ENCODE results near the gene TGFBI. TPM values are rescaled to one million over a fixed set of nuclear protein-coding genes. Genes with fewer than 3 reads are reported as not detected.

The TGFBI gene
- total and polyA plus RNA-seq, 12 donors: 26.8 to 200 (median 104) TPM

DNA sequence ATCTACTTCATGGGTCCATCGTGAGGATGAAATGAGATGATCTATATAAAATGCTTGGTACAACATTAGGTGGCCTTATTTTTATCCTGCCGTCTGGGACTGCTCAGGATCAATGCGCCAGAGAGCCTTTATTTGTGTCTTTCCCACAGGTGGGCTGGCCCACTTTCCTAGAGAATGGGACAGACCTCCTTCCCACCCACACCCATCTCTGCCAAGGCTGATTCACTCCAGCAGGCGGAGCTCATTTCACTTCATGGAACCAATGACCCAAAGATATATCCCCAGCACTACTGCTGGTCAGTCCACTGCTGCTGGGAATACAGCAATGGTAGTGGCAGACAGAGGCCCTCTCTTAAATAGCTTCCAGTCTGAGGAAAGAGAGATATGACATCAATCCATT, 35.7 kb downstream of the TGFBI start:
- H3K27me3 ChIP-seq: no peaks in the 10 kb centered on the region
- WGBS, 4 donors: 74 to 88% (median 88%) methylated on average over 4 of the region's 4 CpGs
- peaks cover 0 to 23% of the 10 kb centered on the region in 2 donors for H3K36me3 ChIP-seq (replicated peaks in 1 of 2)
- intact Hi-C loops (cut with DNase I): loop anchor here in 1 of 2 donors (10.0 kb wide), 1 partner anchor 180 kb away; no protein-coding TSS in a partner anchor
- no peak for TF ChIP-seq POLR2A (IDR thresholded peaks at IDR 0.05)
- TF ChIP-seq, protein P1, sequence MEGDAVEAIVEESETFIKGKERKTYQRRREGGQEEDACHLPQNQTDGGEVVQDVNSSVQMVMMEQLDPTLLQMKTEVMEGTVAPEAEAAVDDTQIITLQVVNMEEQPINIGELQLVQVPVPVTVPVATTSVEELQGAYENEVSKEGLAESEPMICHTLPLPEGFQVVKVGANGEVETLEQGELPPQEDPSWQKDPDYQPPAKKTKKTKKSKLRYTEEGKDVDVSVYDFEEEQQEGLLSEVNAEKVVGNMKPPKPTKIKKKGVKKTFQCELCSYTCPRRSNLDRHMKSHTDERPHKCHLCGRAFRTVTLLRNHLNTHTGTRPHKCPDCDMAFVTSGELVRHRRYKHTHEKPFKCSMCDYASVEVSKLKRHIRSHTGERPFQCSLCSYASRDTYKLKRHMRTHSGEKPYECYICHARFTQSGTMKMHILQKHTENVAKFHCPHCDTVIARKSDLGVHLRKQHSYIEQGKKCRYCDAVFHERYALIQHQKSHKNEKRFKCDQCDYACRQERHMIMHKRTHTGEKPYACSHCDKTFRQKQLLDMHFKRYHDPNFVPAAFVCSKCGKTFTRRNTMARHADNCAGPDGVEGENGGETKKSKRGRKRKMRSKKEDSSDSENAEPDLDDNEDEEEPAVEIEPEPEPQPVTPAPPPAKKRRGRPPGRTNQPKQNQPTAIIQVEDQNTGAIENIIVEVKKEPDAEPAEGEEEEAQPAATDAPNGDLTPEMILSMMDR (IDR thresholded peaks at IDR 0.05): no peak
- no peak overlapping the region for H3K4me3 ChIP-seq
- no peaks in the 10 kb centered on the region for H3K9me3 ChIP-seq (replicated peaks in 1 of 3)
- H3K4me1 ChIP-seq (replicated peaks in 1 of 2): no peaks in the 10 kb centered on the region
- H3K27ac ChIP-seq: no peak overlapping the region
- DNase-seq: peak in 1 of 7 donors; percentile 23

DNA sequence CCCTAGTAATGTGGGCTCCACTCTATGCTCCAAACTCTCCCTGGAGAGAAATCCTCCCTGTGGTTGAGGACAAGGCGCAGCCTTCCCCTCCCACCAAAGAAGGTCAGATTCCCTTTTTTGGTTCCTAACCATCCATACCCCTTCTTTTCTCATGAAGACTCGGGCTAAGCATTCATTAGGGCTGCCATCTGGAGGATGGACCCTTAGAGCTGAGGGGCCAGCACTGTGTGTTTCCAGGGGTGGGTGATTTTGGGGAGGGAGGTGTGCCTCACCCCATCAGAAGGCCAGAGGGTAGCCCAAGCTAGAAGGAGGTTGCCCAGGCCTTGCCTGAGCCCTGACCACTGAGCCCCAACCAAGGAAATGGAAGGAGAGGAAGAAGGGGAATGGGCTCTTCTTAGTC, 36.8 kb downstream of the TGFBI start:
- WGBS, 4 donors: 89 to 95% (median 94%) methylated on average over 2 of the region's 2 CpGs
- Histone ChIP-seq H3K27ac (no peak overlapping the region), H3K4me3 (no peak overlapping the region), H3K4me1 (replicated peaks in 1 of 2) (no peaks in the 10 kb centered on the region), H3K27me3 (no peaks in the 10 kb centered on the region), H3K36me3 (replicated peaks in 1 of 2) (peaks cover 0 to 15% of the 10 kb centered on the region in 2 donors), H3K9me3 (replicated peaks in 1 of 3) (no peaks in the 10 kb centered on the region)
- intact Hi-C loops (cut with DNase I): loop anchor here in 1 of 2 donors (10.0 kb wide), 1 partner anchor 181 kb away; no protein-coding TSS in a partner anchor
- DNase-seq: peak in 1 of 7 donors; percentile 13
- TF ChIP-seq, protein P1 (IDR thresholded peaks at IDR 0.05): no peak
- TF ChIP-seq POLR2A (IDR thresholded peaks at IDR 0.05): no peak

DNA sequence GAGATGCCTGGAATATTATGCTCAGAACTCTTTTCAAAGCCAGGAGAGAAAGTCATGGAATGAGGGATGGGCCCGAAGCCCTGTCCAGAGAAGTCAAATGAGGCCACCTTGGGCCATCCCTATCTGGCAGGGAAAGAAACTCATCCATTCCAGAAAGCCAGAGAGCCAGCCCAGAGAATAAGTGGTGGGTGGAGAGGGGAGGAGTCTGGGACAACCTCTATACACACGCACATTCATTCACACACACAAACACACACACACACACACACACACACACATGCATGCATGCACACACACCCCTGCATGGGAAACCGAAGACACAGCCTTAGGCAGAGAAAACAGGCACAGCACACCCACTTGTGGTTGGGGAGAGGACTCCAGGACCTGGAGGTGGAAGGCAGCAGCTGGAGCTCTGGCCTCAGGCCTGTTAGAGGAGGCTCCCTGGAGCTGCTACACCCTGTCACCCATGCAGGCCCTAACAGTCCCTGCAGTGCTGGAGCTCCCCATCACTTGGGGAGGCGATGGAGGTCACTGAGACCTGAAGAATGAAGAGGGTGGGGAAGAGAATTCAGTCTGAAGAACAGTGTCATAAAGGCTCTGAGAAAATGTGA, 38.0 kb downstream of the TGFBI start:
- DNase-seq: peak in 2 of 7 donors; percentile 30 to 54
- Histone ChIP-seq H3K36me3 (replicated peaks in 1 of 2) (peaks cover 0 to 5% of the 10 kb centered on the region in 2 donors), H3K4me1 (replicated peaks in 1 of 2) (no peaks in the 10 kb centered on the region), H3K27ac (peak overlapping the region in 1 of 5 donors; percentile 10), H3K4me3 (no peak overlapping the region), H3K9me3 (replicated peaks in 1 of 3) (no peaks in the 10 kb centered on the region), H3K27me3 (no peaks in the 10 kb centered on the region)
- intact Hi-C loops (cut with DNase I): loop anchor here in 1 of 2 donors (10.0 kb wide), 1 partner anchor 182 kb away; no protein-coding TSS in a partner anchor
- TF ChIP-seq, protein P1 (IDR thresholded peaks at IDR 0.05): peak in 2 of 6 experiments; percentile 23 to 30
- no peak for TF ChIP-seq POLR2A (IDR thresholded peaks at IDR 0.05)
- WGBS, 4 donors: 67 to 82% (median 73%) methylated on average over 2 to 4 of the region's 4 CpGs

DNA sequence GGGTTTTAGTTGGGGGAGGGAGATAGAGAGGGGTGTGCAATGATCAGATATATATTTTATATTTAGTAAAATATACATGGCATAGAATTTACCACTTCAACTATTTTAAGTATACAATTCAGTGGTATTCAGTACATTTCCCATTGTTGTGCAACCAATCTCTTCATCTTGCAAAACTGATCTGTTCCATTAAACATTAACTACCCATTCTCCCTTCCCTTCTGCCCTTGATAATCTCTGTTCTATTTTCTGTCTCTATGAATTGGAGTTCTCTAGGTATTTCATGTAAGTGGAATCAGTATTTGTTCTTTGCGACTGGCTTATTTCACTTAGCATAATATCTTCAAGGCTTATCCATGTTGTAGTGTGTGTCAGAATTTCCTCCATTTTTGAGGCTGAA, 38.6 kb downstream of the TGFBI start:
- peaks cover 0 to 4% of the 10 kb centered on the region in 2 donors for H3K36me3 ChIP-seq (replicated peaks in 1 of 2)
- intact Hi-C loops (cut with DNase I): loop anchor here in 1 of 2 donors (10.0 kb wide), 1 partner anchor 183 kb away; no protein-coding TSS in a partner anchor
- DNase-seq: no peak
- no peak overlapping the region for H3K4me3 ChIP-seq
- TF ChIP-seq, protein P1 (IDR thresholded peaks at IDR 0.05): no peak
- no peak for TF ChIP-seq POLR2A (IDR thresholded peaks at IDR 0.05)
- no peaks in the 10 kb centered on the region for H3K9me3 ChIP-seq (replicated peaks in 1 of 3)
- 86 to 100% (median 95%) methylated on average over 1 of the region's 1 CpG for WGBS, 4 donors
- H3K27me3 ChIP-seq: no peaks in the 10 kb centered on the region
- no peaks in the 10 kb centered on the region for H3K4me1 ChIP-seq (replicated peaks in 1 of 2)
- H3K27ac ChIP-seq: no peak overlapping the region

All from adrenal gland (tissue), 12 donors.